ENCODE measurements around the gene STIM1. TPM values are rescaled to one million over a fixed set of nuclear protein-coding genes. Genes with fewer than 3 reads are reported as not detected.

The STIM1 gene
- total RNA-seq, 2 experiments from 2014 or later = 55.9 to 61.1 TPM

- Mint-ChIP-seq H3K27ac (peak within 1 kb of the TSS; percentile 92), H3K9me3 (no peaks in the 10 kb centered on the region), H3K27me3 (no peaks in the 10 kb centered on the region), H3K36me3 (peaks cover 29% of the 10 kb centered on the region), H3K4me1 (ENCODE audit: low read depth) (peaks cover 71% of the 10 kb centered on the region), H3K4me3 (peak within 1 kb of the TSS; percentile 95)
- intact Hi-C loops (cut with micrococcal nuclease) = loop anchor here (1.0 kb wide), 4 partner anchors 36 to 297 kb away; partner anchors contain the start of gene NUP98
- POLR2A ChIA-PET = interaction anchor here (0.6 to 3.6 kb wide), 3 partner anchors 240 to 261 kb away, joined by 3 to 12 read pairs (median 3); partner anchors contain the start of gene RHOG
- CTCF ChIA-PET = interaction anchor here (1.5 to 3.6 kb wide), 3 partner anchors 240 to 253 kb away, joined by 4 to 17 read pairs (median 7); partner anchors contain the start of genes RHOG and STIM1
- peak; percentile 97 for DNase-seq
These were observed 239.2 kb downstream of the STIM1 start, which contains the start of gene RRM1 for GRCh38 chr11:4094348-4095291. RRM1 (plus strand) TSS chr11:4094799; CDS start chr11:4095013, 214 bp downstream.

- POLR2A ChIA-PET = interaction anchor here (0.6 to 3.6 kb wide), 5 partner anchors 10 to 263 kb away, joined by 3 to 12 read pairs (median 3); partner anchors contain the start of gene RHOG
- CTCF ChIA-PET = interaction anchor here (1.2 to 3.6 kb wide), 5 partner anchors 23 to 254 kb away, joined by 4 to 17 read pairs (median 7); partner anchors contain the start of genes RHOG and STIM1
- peak overlapping the region; percentile 92 for H3K27ac Mint-ChIP-seq
- no peak for DNase-seq
- H3K36me3 Mint-ChIP-seq = peaks cover 30% of the 10 kb centered on the region
- no peaks in the 10 kb centered on the region for H3K9me3 Mint-ChIP-seq
- no peaks in the 10 kb centered on the region for H3K27me3 Mint-ChIP-seq
- H3K4me3 Mint-ChIP-seq = peak overlapping the region; percentile 95
- intact Hi-C loops (cut with micrococcal nuclease) = no loop called here
- H3K4me1 Mint-ChIP-seq (ENCODE audit: low read depth) = peaks cover 69% of the 10 kb centered on the region
These were observed 240.2 kb downstream of the STIM1 start for GRCh38 chr11:4095509-4096230.

- ChIA-PET CTCF (interaction anchor here (1.2 to 3.6 kb wide), 4 partner anchors 25 to 249 kb away, joined by 4 to 17 read pairs (median 6); partner anchors contain the start of gene STIM1), POLR2A (no interaction called here)
- Mint-ChIP-seq H3K9me3 (no peaks in the 10 kb centered on the region), H3K4me3 (no peak overlapping the region), H3K36me3 (peaks cover 39% of the 10 kb centered on the region), H3K27me3 (no peaks in the 10 kb centered on the region), H3K27ac (no peak overlapping the region), H3K4me1 (ENCODE audit: low read depth) (peaks cover 54% of the 10 kb centered on the region)
- no peak for DNase-seq
- intact Hi-C loops (cut with micrococcal nuclease) = no loop called here
These were observed 242.7 kb downstream of the STIM1 start for GRCh38 chr11:4098026-4098621.

GRCh38 chr11:4102711-4103110, 247.2 kb downstream of the STIM1 start:
- Mint-ChIP-seq H3K9me3 (no peaks in the 10 kb centered on the region), H3K27me3 (no peaks in the 10 kb centered on the region), H3K27ac (no peak overlapping the region), H3K4me1 (ENCODE audit: low read depth) (peaks cover 31% of the 10 kb centered on the region), H3K36me3 (peaks cover 41% of the 10 kb centered on the region), H3K4me3 (no peak overlapping the region)
- intact Hi-C loops (cut with micrococcal nuclease) = no loop called here
- POLR2A ChIA-PET = no interaction called here
- no peak for DNase-seq
- CTCF ChIA-PET = interaction anchor here (0.7 kb wide), 1 partner anchor 296 kb away, joined by 3 read pairs; no protein-coding TSS in a partner anchor

- no peak for DNase-seq
- ChIA-PET POLR2A (no interaction called here), CTCF (interaction anchor here (0.7 kb wide), 1 partner anchor 296 kb away, joined by 3 read pairs; no protein-coding TSS in a partner anchor)
- H3K36me3 Mint-ChIP-seq = peaks cover 44% of the 10 kb centered on the region
- H3K4me1 Mint-ChIP-seq (ENCODE audit: low read depth) = peaks cover 30% of the 10 kb centered on the region
- H3K9me3 Mint-ChIP-seq = no peaks in the 10 kb centered on the region
- H3K27ac Mint-ChIP-seq = no peak overlapping the region
- no peak overlapping the region for H3K4me3 Mint-ChIP-seq
- intact Hi-C loops (cut with micrococcal nuclease) = no loop called here
- H3K27me3 Mint-ChIP-seq = no peaks in the 10 kb centered on the region
These were observed 247.8 kb downstream of the STIM1 start for GRCh38 chr11:4103269-4103668.

GRCh38 chr11:4105916-4106315, 250.5 kb downstream of the STIM1 start:
- Mint-ChIP-seq H3K4me1 (ENCODE audit: low read depth) (peaks cover 10% of the 10 kb centered on the region), H3K27ac (no peak overlapping the region), H3K27me3 (no peaks in the 10 kb centered on the region), H3K9me3 (no peaks in the 10 kb centered on the region), H3K4me3 (no peak overlapping the region), H3K36me3 (peaks cover 43% of the 10 kb centered on the region)
- intact Hi-C loops (cut with micrococcal nuclease) = no loop called here
- ChIA-PET CTCF (interaction anchor here (1.1 kb wide), 1 partner anchor 257 kb away, joined by 3 read pairs; no protein-coding TSS in a partner anchor), POLR2A (no interaction called here)
- DNase-seq = no peak

- H3K27me3 Mint-ChIP-seq = no peaks in the 10 kb centered on the region
- H3K9me3 Mint-ChIP-seq = no peaks in the 10 kb centered on the region
- ChIA-PET POLR2A (no interaction called here), CTCF (no interaction called here)
- no peak overlapping the region for H3K27ac Mint-ChIP-seq
- intact Hi-C loops (cut with micrococcal nuclease) = no loop called here
- H3K4me3 Mint-ChIP-seq = no peak overlapping the region
- peaks cover 54% of the 10 kb centered on the region for H3K36me3 Mint-ChIP-seq
- DNase-seq = no peak
- H3K4me1 Mint-ChIP-seq (ENCODE audit: low read depth) = peaks cover 7% of the 10 kb centered on the region
These were observed 256.4 kb downstream of the STIM1 start for GRCh38 chr11:4111834-4112233.

GRCh38 chr11:4115128-4115527, 259.7 kb downstream of the STIM1 start:
- no peak for DNase-seq
- H3K9me3 Mint-ChIP-seq = no peaks in the 10 kb centered on the region
- CTCF ChIA-PET = no interaction called here
- H3K4me3 Mint-ChIP-seq = no peak overlapping the region
- H3K27me3 Mint-ChIP-seq = no peaks in the 10 kb centered on the region
- no peak overlapping the region for H3K27ac Mint-ChIP-seq
- POLR2A ChIA-PET = no interaction called here
- intact Hi-C loops (cut with micrococcal nuclease) = no loop called here
- peaks cover 57% of the 10 kb centered on the region for H3K36me3 Mint-ChIP-seq
- peaks cover 20% of the 10 kb centered on the region for H3K4me1 Mint-ChIP-seq (ENCODE audit: low read depth)

GRCh38 chr11:4118107-4118506, 262.6 kb downstream of the STIM1 start:
- CTCF ChIA-PET = no interaction called here

GRCh38 chr11:4123218-4123617, 267.8 kb downstream of the STIM1 start:
- Mint-ChIP-seq H3K9me3 (no peaks in the 10 kb centered on the region), H3K27ac (no peak overlapping the region), H3K4me1 (ENCODE audit: low read depth) (peaks cover 3% of the 10 kb centered on the region), H3K4me3 (no peak overlapping the region), H3K36me3 (peaks cover 78% of the 10 kb centered on the region), H3K27me3 (no peaks in the 10 kb centered on the region)
- intact Hi-C loops (cut with micrococcal nuclease) = no loop called here
- no peak for DNase-seq
- POLR2A ChIA-PET = no interaction called here
- CTCF ChIA-PET = no interaction called here

More at GRCh38 chr11:4118107-4118506, 262.6 kb downstream of the STIM1 start:
- no peak for DNase-seq
- Mint-ChIP-seq H3K36me3 (peaks cover 59% of the 10 kb centered on the region), H3K4me3 (no peak overlapping the region), H3K27me3 (no peaks in the 10 kb centered on the region), H3K27ac (peak overlapping the region; percentile 82), H3K4me1 (ENCODE audit: low read depth) (peaks cover 18% of the 10 kb centered on the region), H3K9me3 (no peaks in the 10 kb centered on the region)
- POLR2A ChIA-PET = no interaction called here
- intact Hi-C loops (cut with micrococcal nuclease) = no loop called here

- H3K36me3 Mint-ChIP-seq = peaks cover 71% of the 10 kb centered on the region
- intact Hi-C loops (cut with micrococcal nuclease) = no loop called here
- H3K4me3 Mint-ChIP-seq = no peak overlapping the region
- H3K4me1 Mint-ChIP-seq (ENCODE audit: low read depth) = no peaks in the 10 kb centered on the region
- no peaks in the 10 kb centered on the region for H3K9me3 Mint-ChIP-seq
- DNase-seq = no peak
- ChIA-PET CTCF (interaction anchor here (1.5 kb wide), 1 partner anchor 63 kb away, joined by 5 read pairs; no protein-coding TSS in a partner anchor), POLR2A (no interaction called here)
- H3K27me3 Mint-ChIP-seq = no peaks in the 10 kb centered on the region
- H3K27ac Mint-ChIP-seq = no peak overlapping the region
These were observed 269.7 kb downstream of the STIM1 start for GRCh38 chr11:4125141-4125540.

Measured in activated CD4-positive, alpha-beta memory T cell treated with anti-CD3 and anti-CD28 coated beads for 36 hours (primary cell).